HG03060 (cell line): ENCODE data around the gene NAPSA.
A peak's percentile ranks its signal among the peaks of the same experiment; 100 is the strongest.
"Not testable (repeated sequence)": the region's sequence is repeated elsewhere in the genome, so short reads cannot be mapped to it uniquely, and the experiment has no call there.

ENCODE experiments used
- ATAC-seq: cut with Tn5 transposase; IDR thresholded peaks from one replicate; pipeline ENCODE4 v1.9.1; 2021; ENCODE audit warnings: low read depth, moderate number of reproducible peaks; ENCODE audit not compliant: unreplicated experiment

Gene NAPSA

GRCh38 chr19:50332244-50333038, 33.0 kb downstream of the NAPSA start:
- no peak for ATAC-seq

DNA sequence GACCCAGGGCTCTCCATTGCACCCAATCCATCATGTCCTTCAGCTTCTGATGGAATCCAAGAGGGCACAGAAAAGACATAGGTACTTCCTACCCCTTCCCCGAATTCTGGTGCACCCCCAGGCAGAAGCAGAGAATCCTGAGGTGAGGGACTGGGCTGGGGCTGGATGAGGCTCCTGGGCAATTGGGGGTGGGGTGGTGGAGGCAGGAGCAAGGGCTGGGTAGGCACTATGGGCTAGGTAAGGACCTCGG, 33.5 kb downstream of the NAPSA start:
- ATAC-seq = no peak

GRCh38 chr19:50331221-50331993, 34.0 kb downstream of the NAPSA start:
- ATAC-seq = no peak

DNA sequence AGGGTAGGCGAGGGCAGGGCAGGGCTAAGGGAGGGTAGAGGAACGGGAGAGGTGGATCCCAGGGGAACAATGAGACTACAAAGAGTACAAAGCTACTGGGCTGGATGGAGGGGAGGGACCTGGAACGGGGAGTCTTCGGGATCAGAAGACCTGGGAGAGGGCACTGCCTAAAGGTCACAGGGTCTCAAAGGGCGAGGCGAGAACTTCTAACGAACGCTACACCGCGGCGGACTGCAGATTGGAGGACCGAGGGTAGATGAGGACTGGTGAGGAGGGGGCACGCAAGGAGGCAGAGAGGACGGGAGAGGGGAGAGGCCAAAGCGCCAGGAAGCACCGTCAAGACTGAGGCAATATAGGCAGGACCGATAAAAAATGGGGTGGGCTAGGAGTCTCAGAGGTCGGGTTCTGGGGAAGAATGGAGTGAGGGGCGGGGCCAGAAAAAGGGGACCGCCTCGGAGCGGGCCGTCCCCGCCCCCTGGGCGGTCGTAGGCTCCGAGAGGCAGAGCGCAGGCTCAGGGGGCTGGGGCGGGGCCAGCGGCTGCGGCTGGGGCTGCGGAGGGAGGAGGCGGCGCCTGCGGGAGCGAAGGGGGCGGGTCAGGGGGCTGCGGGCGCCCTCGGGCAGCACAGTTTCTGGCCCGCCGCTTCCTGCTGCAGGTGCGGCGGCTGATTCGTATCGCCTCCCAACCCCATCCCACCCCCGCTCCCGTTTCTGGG, 34.9 kb downstream of the NAPSA start:
- ATAC-seq = no peak

DNA sequence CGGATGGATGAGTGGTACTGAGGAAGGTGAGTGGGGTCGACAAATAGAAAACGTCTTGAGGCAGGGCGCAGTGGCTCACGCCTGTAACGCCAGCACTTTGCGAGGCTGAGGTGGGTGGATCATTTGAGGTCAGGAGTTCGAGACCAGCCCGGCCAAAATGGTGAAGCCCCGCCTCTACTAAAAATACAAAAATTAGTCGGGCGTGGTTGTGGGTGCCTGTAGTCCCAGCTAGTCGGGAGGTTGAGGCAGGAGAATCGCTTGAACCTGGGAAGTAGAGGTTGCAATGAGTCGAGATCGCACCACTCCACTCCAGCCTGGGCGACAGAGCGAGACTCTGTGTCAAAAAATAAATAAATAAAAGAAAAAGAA, 35.5 kb downstream of the NAPSA start:
- ATAC-seq = not testable (repeated sequence)

GRCh38 chr19:50329146-50329925, 36.1 kb downstream of the NAPSA start, which contains the start of gene KCNC3:
KCNC3 (minus strand) TSS chr19:50329377; CDS start chr19:50329082, 295 bp downstream.
- ATAC-seq = peak; percentile 39

GRCh38 chr19:50328873-50329145, 36.6 kb downstream of the NAPSA start:
- peak; percentile 6 for ATAC-seq

GRCh38 chr19:50328224-50328872, 37.1 kb downstream of the NAPSA start:
- no peak for ATAC-seq

- no peak for ATAC-seq
Measured at GRCh38 chr19:50327461-50328223, 37.8 kb downstream of the NAPSA start.

GRCh38 chr19:50327013-50327412, 38.4 kb downstream of the NAPSA start:
- ATAC-seq = no peak

GRCh38 chr19:50326101-50326664, 39.3 kb downstream of the NAPSA start:
- no peak for ATAC-seq

GRCh38 chr19:50325310-50326100, 39.9 kb downstream of the NAPSA start:
- ATAC-seq = no peak

- no peak for ATAC-seq
Measured at GRCh38 chr19:50324331-50324730, 41.1 kb downstream of the NAPSA start.

DNA sequence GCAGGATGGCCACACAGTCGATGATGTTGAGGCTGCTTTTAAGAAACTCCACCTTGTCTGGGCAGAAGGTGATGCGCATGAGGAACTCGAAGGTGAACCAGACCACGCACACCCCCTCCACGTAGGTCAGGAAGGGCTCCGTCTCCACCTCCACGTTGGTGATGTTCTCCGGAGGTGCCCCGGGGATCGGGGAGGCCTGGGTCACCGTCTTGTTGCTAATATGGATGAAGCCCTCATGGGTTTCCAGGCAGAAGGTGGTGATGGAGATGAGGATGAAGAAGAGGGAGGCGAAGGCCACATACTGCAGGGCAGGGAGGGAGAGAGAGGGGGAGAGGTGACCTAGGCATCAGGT, 41.7 kb downstream of the NAPSA start:
- no peak for ATAC-seq

DNA sequence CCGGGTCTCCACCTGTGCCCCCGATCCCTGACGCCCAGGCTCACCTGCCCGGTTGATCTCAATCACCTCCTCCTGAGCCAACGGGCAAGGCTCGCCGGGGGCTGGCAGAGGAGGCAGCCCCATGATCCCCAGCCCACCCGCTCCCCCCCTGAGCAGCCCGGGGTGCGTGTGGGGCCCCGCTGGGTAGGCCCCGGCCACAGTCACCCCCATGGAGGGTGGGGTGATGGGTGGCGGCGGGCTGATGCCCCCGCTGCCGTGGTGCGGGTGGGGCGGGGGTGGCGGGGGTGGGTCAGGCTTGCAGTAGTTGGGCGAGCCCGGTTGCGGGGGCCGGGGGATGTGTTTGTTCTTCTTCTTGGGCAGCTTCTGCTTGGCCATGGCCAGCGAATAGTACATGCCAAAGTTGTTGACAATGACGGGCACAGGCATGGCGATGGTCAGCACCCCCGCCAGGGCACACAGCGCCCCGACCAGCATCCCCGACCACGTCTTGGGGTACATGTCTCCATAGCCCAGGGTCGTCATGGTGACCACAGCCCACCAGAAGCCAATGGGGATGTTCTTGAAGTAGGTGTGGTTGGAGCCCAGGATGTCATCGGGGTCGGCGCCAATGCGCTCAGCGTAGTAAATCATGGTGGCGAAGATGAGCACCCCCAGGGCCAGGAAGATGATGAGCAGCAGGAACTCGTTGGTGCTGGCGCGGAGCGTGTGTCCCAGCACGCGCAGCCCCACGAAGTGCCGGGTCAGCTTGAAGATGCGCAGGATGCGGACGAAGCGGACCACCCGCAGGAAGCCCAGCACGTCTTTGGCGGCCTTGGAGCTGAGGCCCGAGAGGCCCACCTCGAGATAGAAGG, 42.3 kb downstream of the NAPSA start:
- no peak for ATAC-seq

GRCh38 chr19:50322234-50322633, 43.2 kb downstream of the NAPSA start:
- ATAC-seq = no peak

- no peak for ATAC-seq
Measured at GRCh38 chr19:50321831-50322230, 43.6 kb downstream of the NAPSA start.

DNA sequence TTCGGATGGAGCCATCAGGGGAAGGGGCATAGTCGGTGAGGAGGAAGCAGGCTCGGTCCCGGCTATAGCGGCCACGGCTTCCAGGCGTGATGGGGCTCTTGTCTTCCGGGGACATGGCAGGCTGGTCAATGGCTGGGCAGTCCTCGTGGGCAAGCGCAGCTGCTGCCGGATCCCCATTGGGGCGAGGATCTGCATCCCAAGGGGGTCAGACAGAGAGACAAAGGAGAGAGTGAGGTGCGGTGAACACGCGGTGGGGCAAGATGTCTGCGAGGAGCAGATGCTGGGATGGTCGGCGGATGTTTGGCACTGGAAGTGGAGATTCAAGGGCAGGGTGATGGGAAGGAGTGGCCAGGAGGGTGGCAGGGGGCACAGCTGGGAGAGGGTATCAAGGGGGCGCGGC, 44.8 kb downstream of the NAPSA start:
- ATAC-seq = no peak
